GM21825 (cell line): ENCODE measurements around the gene AHNAK.
"Not testable (repeated sequence)": the region's sequence is repeated elsewhere in the genome, so short reads cannot be mapped to it uniquely, and the experiment has no call there.

Experiments
- ATAC-seq: cut with Tn5 transposase; IDR thresholded peaks from one replicate; pipeline ENCODE4 v1.9.1; 2021; ENCODE audit warnings: mild to moderate bottlenecking, moderate library complexity; ENCODE audit not compliant: unreplicated experiment

Gene AHNAK

GRCh38 chr11:62553839-62554361 is 7.3 kb upstream of the AHNAK start:
- no peak for ATAC-seq

- ATAC-seq, result no peak
Measured at GRCh38 chr11:62553080-62553838, 6.7 kb upstream of the AHNAK start.

DNA sequence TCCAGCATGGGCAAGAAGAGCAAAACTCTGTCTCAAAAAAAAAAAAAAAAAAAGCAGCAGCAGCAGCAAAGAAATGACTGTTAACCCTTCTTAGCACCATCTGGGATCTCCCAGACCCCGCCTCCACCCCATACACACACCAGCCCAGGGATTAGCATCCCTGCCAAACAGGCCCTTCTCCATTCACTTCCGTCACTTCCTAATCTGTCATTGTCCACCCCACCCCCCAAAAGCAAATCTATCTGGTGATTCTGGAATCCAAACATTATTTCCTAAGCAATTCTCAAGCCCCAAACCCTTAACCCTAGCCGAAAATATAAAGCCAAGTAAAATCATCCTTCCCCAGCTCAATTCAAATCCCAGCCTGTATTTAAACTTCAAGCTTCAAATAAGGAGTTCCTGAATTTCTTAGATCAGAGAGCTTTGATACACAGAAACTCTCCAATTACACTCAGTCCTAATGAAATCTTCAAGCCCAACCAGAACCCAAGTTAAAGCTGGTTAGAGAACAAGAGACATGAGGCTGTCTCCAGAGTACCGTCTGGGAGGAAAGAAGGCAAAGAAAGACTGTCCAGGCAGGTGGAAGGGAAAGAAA is 6.0 kb upstream of the AHNAK start:
- ATAC-seq, result no peak

GRCh38 chr11:62550478-62550877 is 3.9 kb upstream of the AHNAK start:
- not testable (repeated sequence) for ATAC-seq

- ATAC-seq, result no peak
Measured at GRCh38 chr11:62548545-62549335, 2.1 kb upstream of the AHNAK start.

DNA sequence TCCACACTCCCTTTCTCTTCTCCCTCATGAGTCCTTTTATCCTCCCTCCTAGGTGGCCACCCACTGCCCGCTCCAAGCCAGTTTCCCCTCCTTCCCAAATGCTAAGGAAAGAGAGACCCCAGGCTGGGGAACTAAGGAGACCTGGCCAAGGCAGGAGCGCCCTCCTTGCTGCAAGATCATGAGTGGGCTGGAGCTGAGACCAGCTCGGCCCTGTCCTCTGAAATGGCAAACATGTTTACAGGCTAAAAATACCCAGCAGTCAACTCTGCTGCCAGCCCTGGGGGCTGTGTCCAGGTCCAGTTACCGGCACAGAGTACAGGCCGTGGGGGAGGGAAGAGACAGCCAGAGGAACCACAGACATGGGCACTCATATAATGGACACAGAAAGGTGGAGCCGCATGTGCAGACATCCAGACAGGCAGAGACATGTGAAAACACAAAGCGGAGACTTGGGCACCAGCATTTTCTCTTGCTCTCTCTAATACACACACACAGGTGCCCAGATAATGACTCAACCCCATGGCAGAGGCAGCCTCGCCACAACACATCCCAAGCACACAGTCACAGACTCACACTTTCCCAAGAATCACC is 1.2 kb upstream of the AHNAK start:
- no peak for ATAC-seq

- ATAC-seq, result no peak
Measured at GRCh38 chr11:62546929-62547625, 471 bp upstream of the AHNAK start.

GRCh38 chr11:62545437-62546243 is 966 bp downstream of the AHNAK start:
- ATAC-seq, result no peak

- ATAC-seq, result no peak
Measured at GRCh38 chr11:62544581-62545436, 1.8 kb downstream of the AHNAK start.

- no peak for ATAC-seq
Measured at GRCh38 chr11:62543680-62544444, 2.7 kb downstream of the AHNAK start.

DNA sequence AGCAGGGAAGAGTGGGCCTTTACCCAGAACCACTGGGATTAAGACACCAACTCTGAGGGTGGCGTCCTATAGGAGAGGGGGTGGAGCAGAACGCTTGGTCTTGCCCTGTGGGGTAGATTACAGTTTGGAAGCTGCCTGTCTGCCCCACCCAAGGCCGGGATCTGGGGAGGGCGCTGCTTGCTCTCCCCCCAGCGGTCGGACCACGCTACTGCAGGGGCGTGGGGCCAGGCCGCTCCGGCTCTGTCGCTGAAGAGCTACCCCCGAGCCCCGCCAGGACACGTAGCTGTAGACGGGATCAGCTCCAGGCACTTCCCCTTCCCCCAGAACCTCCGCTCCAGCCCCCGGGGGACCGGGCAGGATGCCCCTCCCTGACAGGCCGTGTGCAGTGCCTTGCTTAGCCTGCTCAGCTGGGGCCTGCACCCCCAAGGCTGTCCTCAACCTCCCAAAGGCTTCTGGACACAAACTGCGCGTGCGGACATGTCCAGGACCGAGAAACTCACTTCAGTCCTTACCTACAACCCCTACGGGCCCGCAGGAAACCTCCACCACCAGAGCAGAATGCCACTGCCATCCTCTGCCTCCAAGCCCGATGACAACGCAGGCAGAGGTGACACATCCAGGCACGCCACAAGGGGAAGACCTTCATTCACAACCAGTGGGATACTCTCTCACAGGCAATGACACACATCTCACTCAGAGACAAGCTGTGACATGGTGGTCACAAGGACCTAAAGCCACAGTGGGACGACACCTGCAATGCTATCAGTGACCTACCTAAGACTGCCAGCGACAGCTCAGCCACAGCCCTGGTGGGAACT is 3.6 kb downstream of the AHNAK start:
- peak; percentile 25 for ATAC-seq

- no peak for ATAC-seq
Measured at GRCh38 chr11:62542111-62542745, 4.4 kb downstream of the AHNAK start.

GRCh38 chr11:62540804-62541701 is 5.6 kb downstream of the AHNAK start:
- ATAC-seq, result peak; percentile 43

DNA sequence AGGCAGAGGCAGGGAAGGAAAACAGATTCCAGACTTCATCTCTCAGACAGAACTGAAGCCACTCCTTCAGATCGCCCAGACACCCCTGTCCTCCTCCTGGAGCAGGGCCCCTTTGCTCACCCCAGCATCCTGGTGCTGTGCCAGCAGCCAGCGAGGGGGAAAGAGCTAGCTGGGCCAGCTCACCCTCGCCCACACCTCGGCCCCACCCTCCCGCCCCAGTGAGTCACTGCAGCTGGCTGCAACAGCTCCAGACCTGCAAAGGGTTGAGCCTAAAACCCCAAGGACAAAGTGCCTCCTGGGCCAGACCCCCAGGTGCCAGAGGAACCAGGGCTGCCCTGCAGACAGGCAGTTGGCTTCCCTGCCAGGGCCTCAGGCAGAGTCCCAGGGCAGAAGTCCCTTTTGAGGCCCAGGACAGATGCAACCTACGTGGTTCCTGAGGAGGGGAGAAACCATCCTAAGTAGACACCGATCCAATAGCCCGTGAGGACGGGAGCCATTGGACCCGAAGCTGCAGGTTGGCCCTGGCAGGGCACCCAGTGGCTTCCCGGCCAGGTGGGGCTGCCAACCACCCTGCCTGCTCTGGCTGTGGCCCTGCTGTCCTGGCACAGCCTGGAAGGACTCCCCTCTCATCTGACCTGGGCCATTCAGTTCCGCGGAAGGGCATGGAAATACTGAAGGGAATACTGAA is 7.2 kb downstream of the AHNAK start:
- ATAC-seq, result no peak
